H9 (cell line): ENCODE data around the gene CALN1. TPM values are rescaled to one million over a fixed set of nuclear protein-coding genes. Genes with fewer than 3 reads are reported as not detected.

Experiments used
- DNase-seq: peaks from one replicate; pipeline ENCODE4 v3.0.0-alpha.2; 2017
- H2AFZ ChIP-seq: one replicate; pipeline ENCODE4 v1.6.1; 2013; ENCODE audit warnings: mild to moderate bottlenecking, low read length, control low read depth, moderate library complexity
- H2AK5ac ChIP-seq: 2 replicates; pipeline ENCODE4 v1.6.1; 2013; ENCODE audit warnings: low read length, control low read depth, mixed read lengths; ENCODE audit not compliant: insufficient read length
- H2BK120ac ChIP-seq: one replicate; pipeline ENCODE4 v1.6.1; 2013; ENCODE audit warnings: low read depth, mild to moderate bottlenecking, low read length, control low read depth, inconsistent platforms; ENCODE audit not compliant: poor library complexity, severe bottlenecking
- H2BK12ac ChIP-seq: 2 replicates; pipeline ENCODE4 v1.6.1; 2013; ENCODE audit warnings: low read length, control low read depth, mixed read lengths, low read depth; ENCODE audit not compliant: insufficient read length
- H2BK15ac ChIP-seq: 2 replicates; pipeline ENCODE4 v1.6.1; 2013; ENCODE audit warnings: low read depth, low read length, control low read depth
- H2BK20ac ChIP-seq: one replicate; pipeline ENCODE4 v1.6.1; 2013; ENCODE audit warnings: low read depth, mild to moderate bottlenecking, low read length, control low read depth, inconsistent platforms; ENCODE audit not compliant: poor library complexity, severe bottlenecking
- H2BK5ac ChIP-seq: 2 replicates; pipeline ENCODE4 v1.6.1; 2013; ENCODE audit warnings: low read length, control low read depth, mixed read lengths; ENCODE audit not compliant: insufficient read length
- H3K14ac ChIP-seq: 2 replicates; pipeline ENCODE4 v1.6.1; 2013; ENCODE audit warnings: low read length, control low read depth; ENCODE audit not compliant: insufficient read depth
- H3K18ac ChIP-seq: 2 replicates; pipeline ENCODE4 v1.6.1; 2013; ENCODE audit warnings: low read depth, mild to moderate bottlenecking, mixed read lengths, low read length, control low read depth; ENCODE audit not compliant: insufficient read length
- H3K23ac ChIP-seq: 2 replicates; pipeline ENCODE4 v1.6.1; 2013; ENCODE audit warnings: low read length, control low read depth, mixed read lengths, low read depth; ENCODE audit not compliant: insufficient read length
- H3K23me2 ChIP-seq: 2 replicates; pipeline ENCODE4 v1.6.1; 2013; ENCODE audit warnings: low read depth, mild to moderate bottlenecking, mixed read lengths, low read length, control low read depth; ENCODE audit not compliant: insufficient read length, poor library complexity, severe bottlenecking
- H3K27ac ChIP-seq: 2 replicates; pipeline ENCODE4 v1.5.1; 2013; ENCODE audit warnings: low read length, control low read depth, mixed read lengths, low read depth; ENCODE audit not compliant: insufficient read length
- H3K27me3 ChIP-seq: 2 replicates; pipeline ENCODE4 v1.6.1; 2013; ENCODE audit warnings: low read length, control low read depth, inconsistent platforms; ENCODE audit not compliant: insufficient read depth
- H3K4ac ChIP-seq: 2 replicates; pipeline ENCODE4 v1.6.1; 2013; ENCODE audit warnings: low read depth, mild to moderate bottlenecking, control low read depth, inconsistent platforms, low read length, moderate library complexity
- H3K4me1 ChIP-seq: 2 replicates; pipeline ENCODE4 v1.6.1; 2013; ENCODE audit warnings: low read length, control low read depth, inconsistent platforms; ENCODE audit not compliant: insufficient read depth
- H3K4me2 ChIP-seq: 2 replicates; pipeline ENCODE4 v1.6.1; 2013; ENCODE audit warnings: low read length, control low read depth, mixed read lengths; ENCODE audit not compliant: insufficient read length, insufficient read depth
- H3K56ac ChIP-seq: 2 replicates; pipeline ENCODE4 v1.6.1; 2013; ENCODE audit warnings: low read depth, mild to moderate bottlenecking, mixed read lengths, low read length, control low read depth; ENCODE audit not compliant: insufficient read length
- H3K79me1 ChIP-seq: 2 replicates; pipeline ENCODE4 v1.6.1; 2013; ENCODE audit warnings: low read depth, mild to moderate bottlenecking, moderate library complexity, low read length, control low read depth, inconsistent platforms; ENCODE audit not compliant: insufficient read depth, poor library complexity, severe bottlenecking
- H3K79me2 ChIP-seq: 2 replicates; pipeline ENCODE4 v1.6.1; 2013; ENCODE audit warnings: low read length, control low read depth, inconsistent platforms; ENCODE audit not compliant: insufficient read depth
- H3K9ac ChIP-seq: 2 replicates; pipeline ENCODE4 v1.6.1; 2013; ENCODE audit warnings: low read length, control low read depth, mixed read lengths; ENCODE audit not compliant: insufficient read length; ENCODE audit errors: extremely low read depth
- H3K9me3 ChIP-seq: one replicate; pipeline ENCODE4 v1.6.1; 2013; ENCODE audit warnings: low read depth, low read length, inconsistent platforms; ENCODE audit not compliant: control insufficient read depth
- H3T11ph ChIP-seq: one replicate; pipeline ENCODE4 v1.6.1; 2013; ENCODE audit warnings: mild to moderate bottlenecking, low read length, control low read depth, inconsistent platforms
- H4K20me1 ChIP-seq: one replicate; pipeline ENCODE4 v1.6.1; 2013; ENCODE audit not compliant: control insufficient read depth, insufficient read length, insufficient read depth
- H4K5ac ChIP-seq: 2 replicates; pipeline ENCODE4 v1.6.1; 2013; ENCODE audit warnings: low read depth, mild to moderate bottlenecking, mixed read lengths, low read length, control low read depth; ENCODE audit not compliant: insufficient read length
- H4K8ac ChIP-seq: replicated peaks from 2 replicates; pipeline ENCODE4 v1.6.1; 2013; ENCODE audit warnings: low read length, control low read depth, mixed read lengths, low read depth; ENCODE audit not compliant: insufficient read length
- H4K91ac ChIP-seq: 2 replicates; pipeline ENCODE4 v1.6.1; 2013; ENCODE audit warnings: low read depth, mild to moderate bottlenecking, moderate library complexity, mixed read lengths, low read length, control low read depth; ENCODE audit not compliant: insufficient read length
- H3K27ac Mint-ChIP-seq, 3 experiments: 2 replicates in 2 of 3; 3 replicates in 1 of 3; pipeline ENCODE4 v1.8.0; 2020 to 2021; ENCODE audit warnings: mixed read lengths in 3 of 3, mild to moderate bottlenecking in 1 of 3, moderate library complexity in 1 of 3
- H3K27me3 Mint-ChIP-seq: 2 replicates; pipeline ENCODE4 v1.8.0; 2021; ENCODE audit warnings: low read depth, mild to moderate bottlenecking, moderate library complexity, mixed read lengths
- H3K36me3 Mint-ChIP-seq, 3 experiments: 2 replicates in 2 of 3; 3 replicates in 1 of 3; pipeline ENCODE4 v1.8.0; 2020 to 2021; ENCODE audit warnings: low read depth in 3 of 3, mixed read lengths in 3 of 3; ENCODE audit not compliant: insufficient read depth in 1 of 3
- H3K4me1 Mint-ChIP-seq, 2 experiments: 2 replicates each; pipeline ENCODE4 v1.8.0; 2020; ENCODE audit warnings: mixed read lengths in 2 of 2
- H3K4me3 Mint-ChIP-seq, 2 experiments: 2 replicates in 1 of 2; 3 replicates in 1 of 2; pipeline ENCODE4 v1.8.0; 2020 to 2021; ENCODE audit warnings: mild to moderate bottlenecking in 2 of 2, mixed read lengths in 2 of 2, moderate library complexity in 1 of 2
- H3K9me3 Mint-ChIP-seq, 2 experiments: 2 replicates in 1 of 2; 3 replicates in 1 of 2; pipeline ENCODE4 v1.8.0; 2020; ENCODE audit warnings: mild to moderate bottlenecking in 2 of 2, mixed read lengths in 2 of 2, moderate library complexity in 1 of 2
- WGBS: extraction: QIAGEN DNeasy Blood & Tissue Kit; methylation state at CpG from one replicate; pipeline ENCODE4 v1.1.7; 2013; ENCODE audit warnings: missing lambda C conversion rate, low lambda C conversion rate, mixed read lengths; ENCODE audit not compliant: insufficient read length; ENCODE audit errors: extremely low coverage; 5-methylcytosine and 5-hydroxymethylcytosine counted together
- total RNA-seq: library from RNA; stranded (reverse); gene quantifications from 2 replicates; pipeline ENCODE4 v1.2.1, GENCODE V29; 2021
- TF ChIP-seq, protein P1 (sequence below): fragments of 200-600 bp; sonication (generic); conservative IDR thresholded peaks from 3 replicates; pipeline ENCODE4 v1.8.0; 2021; ENCODE audit warnings: antibody characterized with exemption, mild to moderate bottlenecking

Gene CALN1
- total RNA-seq, 1 experiment from 2014 or later, result 2.8 TPM

DNA sequence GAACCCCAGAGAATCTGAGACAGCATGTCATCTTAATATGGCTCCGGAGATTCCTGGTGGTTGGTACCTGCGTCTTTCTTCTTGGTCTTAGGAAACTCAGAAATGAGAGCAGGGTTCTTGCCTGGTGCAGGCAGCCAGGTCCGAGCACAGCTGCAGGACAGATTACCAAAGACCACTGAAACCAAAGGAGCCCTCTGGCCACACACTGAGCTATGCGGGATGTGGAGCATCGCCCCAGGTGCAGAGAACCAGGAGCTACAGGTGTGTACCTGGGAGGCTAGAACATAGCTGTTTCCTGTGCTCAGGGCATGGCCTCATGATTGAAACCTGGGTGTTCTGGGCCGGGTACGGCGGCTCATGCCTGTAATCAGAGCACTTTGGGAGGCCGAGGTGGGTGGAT is 635.4 kb downstream of the CALN1 start:
- Histone ChIP-seq H3K4me2 (no peak overlapping the region), H3K27ac (no peak overlapping the region), H3K23ac (no peak overlapping the region), H3K56ac (no peak overlapping the region), H3K79me1 (no peaks in the 10 kb centered on the region), H3K18ac (no peak overlapping the region), H3K9me3 (no peaks in the 10 kb centered on the region), H2BK5ac (no peak overlapping the region), H2BK15ac (peak overlapping the region; percentile 49; the same call in 1 of the 2 replicates), H3K27me3 (no peaks in the 10 kb centered on the region), H3K14ac (no peak overlapping the region), H4K91ac (no peak overlapping the region), H3K23me2 (no peaks in the 10 kb centered on the region), H4K5ac (no peak overlapping the region), H2AK5ac (no peak overlapping the region), H3K79me2 (no peaks in the 10 kb centered on the region), H3K4me1 (no peaks in the 10 kb centered on the region), H2BK12ac (no peak overlapping the region), H3T11ph (no peak overlapping the region), H2AFZ (no peak overlapping the region), H3K9ac (no peak overlapping the region), H2BK120ac (no peak overlapping the region), H4K20me1 (no peaks in the 10 kb centered on the region), H4K8ac (no peak overlapping the region), H3K4ac (no peak overlapping the region), H2BK20ac (no peak overlapping the region)
- H3K4me3 Mint-ChIP-seq, result no peak overlapping the region
- WGBS, result no CpG with 5 or more reads among the region's 9 CpGs
- DNase-seq, result no peak
- no peak overlapping the region; a peak in 1 of 7 replicates for H3K27ac Mint-ChIP-seq
- peaks cover 8 to 13% of the 10 kb centered on the region in 2 experiments for H3K4me1 Mint-ChIP-seq
- H3K36me3 Mint-ChIP-seq, result no peaks in the 10 kb centered on the region
- no peaks in the 10 kb centered on the region for H3K9me3 Mint-ChIP-seq
- TF ChIP-seq, protein P1, sequence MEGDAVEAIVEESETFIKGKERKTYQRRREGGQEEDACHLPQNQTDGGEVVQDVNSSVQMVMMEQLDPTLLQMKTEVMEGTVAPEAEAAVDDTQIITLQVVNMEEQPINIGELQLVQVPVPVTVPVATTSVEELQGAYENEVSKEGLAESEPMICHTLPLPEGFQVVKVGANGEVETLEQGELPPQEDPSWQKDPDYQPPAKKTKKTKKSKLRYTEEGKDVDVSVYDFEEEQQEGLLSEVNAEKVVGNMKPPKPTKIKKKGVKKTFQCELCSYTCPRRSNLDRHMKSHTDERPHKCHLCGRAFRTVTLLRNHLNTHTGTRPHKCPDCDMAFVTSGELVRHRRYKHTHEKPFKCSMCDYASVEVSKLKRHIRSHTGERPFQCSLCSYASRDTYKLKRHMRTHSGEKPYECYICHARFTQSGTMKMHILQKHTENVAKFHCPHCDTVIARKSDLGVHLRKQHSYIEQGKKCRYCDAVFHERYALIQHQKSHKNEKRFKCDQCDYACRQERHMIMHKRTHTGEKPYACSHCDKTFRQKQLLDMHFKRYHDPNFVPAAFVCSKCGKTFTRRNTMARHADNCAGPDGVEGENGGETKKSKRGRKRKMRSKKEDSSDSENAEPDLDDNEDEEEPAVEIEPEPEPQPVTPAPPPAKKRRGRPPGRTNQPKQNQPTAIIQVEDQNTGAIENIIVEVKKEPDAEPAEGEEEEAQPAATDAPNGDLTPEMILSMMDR, result no peak
- H3K27me3 Mint-ChIP-seq, result peaks cover 45% of the 10 kb centered on the region
